GM19397 (cell line): ENCODE measurements around the gene KAZN.

ENCODE experiments used
- ATAC-seq: cut with Tn5 transposase; IDR thresholded peaks from one replicate; pipeline ENCODE4 v1.9.1; 2021; ENCODE audit warnings: mild to moderate bottlenecking, moderate library complexity; ENCODE audit not compliant: unreplicated experiment

The KAZN gene

DNA sequence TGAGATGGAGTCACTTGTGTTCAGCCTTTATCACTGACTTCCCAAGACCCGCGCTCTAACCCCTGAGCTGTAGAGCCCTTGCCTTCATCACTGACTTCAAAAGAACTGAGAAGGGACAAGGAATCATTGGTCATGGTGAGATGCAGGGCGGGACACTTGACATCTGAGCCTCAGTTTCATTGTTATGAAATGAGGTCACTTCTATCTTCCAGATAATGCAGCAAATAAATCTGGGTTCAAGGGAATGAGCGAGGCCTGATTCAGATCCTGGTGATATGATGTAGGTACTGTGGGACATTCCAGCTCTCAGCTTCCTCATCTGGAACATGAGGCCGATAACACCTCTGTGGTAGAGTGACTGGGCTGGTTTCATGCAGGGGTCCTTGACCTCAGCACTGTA is 13.8 kb downstream of the KAZN start:
- ATAC-seq: no peak

GRCh38 chr1:14613926-14614325 is 15.4 kb downstream of the KAZN start:
- ATAC-seq: no peak

DNA sequence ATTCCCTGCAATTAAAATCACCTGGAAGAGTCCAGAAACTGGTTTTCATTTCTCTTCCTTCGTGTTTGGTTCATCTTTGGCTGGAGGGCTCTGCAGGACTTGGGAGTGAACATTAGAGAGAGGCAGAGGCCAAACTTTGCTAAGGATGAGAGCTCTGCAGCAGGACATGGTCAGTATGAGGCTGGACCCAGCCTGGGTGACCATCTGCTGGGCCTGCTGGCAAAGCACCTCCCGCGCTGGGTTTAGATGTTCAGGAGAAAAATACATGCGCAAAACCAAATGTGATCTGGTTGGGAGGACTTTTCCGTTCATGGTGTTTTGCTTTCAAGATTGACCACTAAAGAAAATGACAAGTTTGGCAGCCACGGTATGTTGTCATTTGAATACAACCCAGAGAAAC is 15.9 kb downstream of the KAZN start:
- no peak for ATAC-seq

GRCh38 chr1:14615549-14616218 is 17.2 kb downstream of the KAZN start:
- no peak for ATAC-seq

GRCh38 chr1:14616632-14617396 is 18.3 kb downstream of the KAZN start:
- no peak for ATAC-seq

DNA sequence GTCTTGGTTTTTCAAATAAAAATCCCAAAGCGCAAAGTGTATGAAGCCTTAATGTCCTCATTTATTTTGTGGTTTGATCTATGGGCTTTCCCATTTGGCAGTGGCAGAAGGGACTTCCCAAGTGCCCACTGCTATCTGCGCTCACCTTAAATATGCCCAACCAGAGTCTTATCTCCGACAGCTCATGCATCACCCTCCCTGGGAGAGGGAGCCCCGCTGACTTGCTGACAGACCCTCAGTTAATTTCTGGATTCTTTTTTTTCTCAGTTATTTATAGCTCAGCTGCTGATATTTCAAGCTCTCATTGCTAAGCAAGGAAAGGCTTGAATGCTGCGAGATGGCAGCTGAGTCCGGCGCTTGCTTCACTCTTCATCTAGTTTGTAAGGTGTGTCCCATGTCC is 19.3 kb downstream of the KAZN start:
- no peak for ATAC-seq

- ATAC-seq: no peak
These were observed 22.5 kb downstream of the KAZN start for GRCh38 chr1:14620941-14621340.

- ATAC-seq: no peak
These were observed 24.6 kb downstream of the KAZN start for GRCh38 chr1:14623090-14623489.

DNA sequence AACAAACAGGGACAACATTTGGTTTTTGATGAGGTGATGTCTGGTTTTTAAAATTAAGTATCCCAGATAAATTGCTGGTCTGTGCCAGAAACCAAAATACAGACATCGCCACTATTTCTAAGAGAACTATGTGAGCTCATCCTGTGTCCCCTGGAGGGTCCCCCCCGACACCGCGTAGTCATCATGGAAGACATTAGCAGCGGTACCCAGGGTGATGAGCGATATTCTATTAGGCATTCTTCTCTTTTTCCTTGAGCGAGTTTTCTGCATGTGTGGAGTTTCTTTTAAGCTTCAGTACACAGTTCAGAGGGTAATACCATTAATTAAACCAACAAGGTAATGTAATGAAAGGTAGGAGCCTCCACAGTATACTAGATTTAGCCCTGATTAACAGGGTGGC is 26.5 kb downstream of the KAZN start:
- no peak for ATAC-seq

- ATAC-seq: no peak
These were observed 27.1 kb downstream of the KAZN start for GRCh38 chr1:14625572-14625971.

DNA sequence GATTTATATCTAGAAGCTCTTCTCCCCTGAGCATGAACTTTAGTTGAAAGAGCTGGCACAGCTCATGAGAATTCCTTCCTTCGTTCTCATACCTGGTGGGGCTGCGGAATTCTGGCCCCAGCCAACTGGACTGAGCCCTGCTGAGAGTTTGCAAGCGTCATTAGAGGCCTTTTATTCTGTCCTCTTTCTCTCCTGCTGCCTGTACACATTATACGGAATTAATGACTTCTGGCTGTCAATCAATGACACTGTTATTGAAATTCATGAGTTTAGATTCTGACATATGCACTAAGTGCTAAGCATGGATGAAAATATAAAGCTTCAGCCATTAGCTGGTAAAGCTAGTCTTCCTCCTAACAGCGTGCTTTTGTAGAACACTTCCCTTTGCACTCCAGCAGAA is 27.5 kb downstream of the KAZN start:
- no peak for ATAC-seq

GRCh38 chr1:14626869-14627607 is 28.6 kb downstream of the KAZN start:
- ATAC-seq: no peak

GRCh38 chr1:14627608-14628489 is 29.4 kb downstream of the KAZN start:
- no peak for ATAC-seq

GRCh38 chr1:14629363-14630014 is 31.0 kb downstream of the KAZN start:
- no peak for ATAC-seq

GRCh38 chr1:14630986-14631385 is 32.5 kb downstream of the KAZN start:
- ATAC-seq: no peak

- no peak for ATAC-seq
These were observed 32.9 kb downstream of the KAZN start for GRCh38 chr1:14631421-14631820.

GRCh38 chr1:14634486-14634885 is 36.0 kb downstream of the KAZN start:
- no peak for ATAC-seq

GRCh38 chr1:14635421-14635820 is 36.9 kb downstream of the KAZN start:
- no peak for ATAC-seq

GRCh38 chr1:14636897-14637632 is 38.6 kb downstream of the KAZN start:
- ATAC-seq: no peak
